Raji (cell line): ENCODE results near the gene FAM228B.

Source experiments
- POLR2A ChIP-seq: IDR thresholded peaks from 2 replicates; pipeline ENCODE4 v1.6.1; 2011; ENCODE audit warnings: low read depth, low read length, control low read depth; ENCODE audit not compliant: insufficient read depth

Gene FAM228B

GRCh38 chr2:24176326-24176725, 53.1 kb downstream of the FAM228B start:
- TF ChIP-seq POLR2A, result no peak

- no peak for TF ChIP-seq POLR2A
These were observed 56.4 kb downstream of the FAM228B start for GRCh38 chr2:24179683-24180082.

GRCh38 chr2:24181849-24182248, 58.6 kb downstream of the FAM228B start:
- TF ChIP-seq POLR2A, result no peak

GRCh38 chr2:24182507-24182906, 59.2 kb downstream of the FAM228B start:
- TF ChIP-seq POLR2A, result no peak

GRCh38 chr2:24183366-24184069, 60.2 kb downstream of the FAM228B start:
- no peak for TF ChIP-seq POLR2A

- no peak for TF ChIP-seq POLR2A
These were observed 66.3 kb downstream of the FAM228B start for GRCh38 chr2:24189551-24189950.

- no peak for TF ChIP-seq POLR2A
These were observed 67.2 kb downstream of the FAM228B start for GRCh38 chr2:24190503-24190902.

- TF ChIP-seq POLR2A, result no peak
These were observed 67.9 kb downstream of the FAM228B start for GRCh38 chr2:24191156-24191555.

- TF ChIP-seq POLR2A, result no peak
These were observed 68.6 kb downstream of the FAM228B start for GRCh38 chr2:24191848-24192247.

- no peak for TF ChIP-seq POLR2A
These were observed 76.8 kb downstream of the FAM228B start for GRCh38 chr2:24199968-24200590.

- no peak for TF ChIP-seq POLR2A
These were observed 77.5 kb downstream of the FAM228B start for GRCh38 chr2:24200799-24201198.

GRCh38 chr2:24203029-24203786, 79.9 kb downstream of the FAM228B start:
- no peak for TF ChIP-seq POLR2A

- TF ChIP-seq POLR2A, result no peak
These were observed 80.5 kb downstream of the FAM228B start for GRCh38 chr2:24203787-24204150.

- TF ChIP-seq POLR2A, result no peak
These were observed 81.2 kb downstream of the FAM228B start for GRCh38 chr2:24204505-24204904.

GRCh38 chr2:24205131-24205530, 81.9 kb downstream of the FAM228B start:
- TF ChIP-seq POLR2A, result no peak

- TF ChIP-seq POLR2A, result no peak
These were observed 83.0 kb downstream of the FAM228B start for GRCh38 chr2:24206242-24206641.
